AML-193 (cell line): ENCODE results near the gene GIMAP4.
"Not testable (repeated sequence)": the region's sequence is repeated elsewhere in the genome, so short reads cannot be mapped to it uniquely, and the experiment has no call there.

Source experiments
- DNase-seq, 2 experiments: peaks; one replicate each; lab custom pipeline; 2025; lab: John Stamatoyannopoulos, UW

Gene GIMAP4

DNA sequence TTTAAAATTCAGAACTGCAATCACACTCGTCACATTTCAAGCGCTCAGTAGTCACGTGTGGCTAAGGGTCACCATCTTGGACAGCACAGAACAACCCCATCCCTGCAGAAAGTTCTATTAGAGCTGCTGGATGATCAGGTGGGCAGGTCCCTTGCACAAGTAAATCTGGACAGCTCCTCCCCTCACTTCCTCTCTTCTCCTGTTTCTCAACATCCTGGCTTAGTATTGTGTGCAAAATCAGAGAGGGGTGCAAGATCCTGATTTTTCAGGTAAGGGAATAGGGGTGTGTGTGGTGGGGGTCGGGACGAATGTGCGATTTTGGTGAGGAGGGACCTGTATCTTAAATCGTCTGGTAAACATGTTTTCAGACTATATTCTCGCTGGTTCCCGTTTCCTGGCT lies at the start of gene GIMAP4:
TSS of gene GIMAP4 (plus strand) at position 222 of the 400 bp plus-strand sequence. CDS start 2,512 bp downstream, outside the sequence.
- no peak for DNase-seq

DNA sequence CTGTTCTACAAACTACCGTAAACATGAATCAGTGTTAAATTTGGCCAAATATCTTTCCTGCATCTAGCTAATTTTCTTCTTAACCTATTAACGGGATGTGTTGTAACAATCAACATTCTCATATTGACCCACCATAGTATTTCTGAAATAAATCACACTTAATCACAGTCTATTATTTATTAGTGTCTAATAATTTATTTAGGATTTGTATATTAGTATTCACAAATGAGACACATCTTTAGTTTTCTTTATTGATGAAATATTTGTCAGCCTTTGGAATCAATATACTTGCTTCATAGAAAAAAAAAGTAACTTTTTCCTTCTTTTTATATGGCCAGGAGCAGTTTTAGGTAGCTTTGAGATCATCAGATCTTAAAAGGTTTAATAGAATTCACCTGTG lies 47.9 kb upstream of the GIMAP4 start:
- DNase-seq, result no peak

DNA sequence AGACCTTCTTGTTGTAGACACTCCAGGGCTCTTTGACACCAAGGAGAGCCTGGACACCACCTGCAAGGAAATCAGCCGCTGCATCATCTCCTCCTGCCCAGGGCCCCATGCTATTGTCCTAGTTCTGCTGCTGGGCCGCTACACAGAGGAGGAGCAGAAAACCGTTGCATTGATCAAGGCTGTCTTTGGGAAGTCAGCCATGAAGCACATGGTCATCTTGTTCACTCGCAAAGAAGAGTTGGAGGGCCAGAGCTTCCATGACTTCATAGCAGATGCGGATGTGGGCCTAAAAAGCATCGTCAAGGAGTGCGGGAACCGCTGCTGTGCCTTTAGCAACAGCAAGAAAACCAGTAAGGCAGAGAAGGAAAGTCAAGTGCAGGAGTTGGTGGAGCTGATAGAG lies 47.0 kb upstream of the GIMAP4 start:
- no peak for DNase-seq

DNA sequence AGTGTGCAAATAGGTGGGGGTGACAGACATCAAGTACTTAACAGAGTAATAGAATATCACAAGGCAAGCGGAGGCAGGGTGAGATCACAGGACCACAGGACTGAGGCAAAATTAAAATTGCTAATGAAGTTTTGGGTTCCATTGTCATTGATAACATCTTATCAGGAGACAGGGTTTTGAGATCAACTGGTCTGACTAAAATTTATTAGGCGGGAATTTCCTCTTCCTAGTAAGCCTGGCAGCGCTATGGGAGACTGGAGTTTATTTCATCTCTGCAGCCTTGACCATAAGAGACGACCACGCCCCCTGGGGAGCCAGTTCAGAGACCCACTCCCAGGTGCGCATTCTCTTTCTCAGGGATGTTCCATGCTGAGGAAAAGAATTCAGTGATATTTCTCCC lies 44.3 kb upstream of the GIMAP4 start:
- DNase-seq, result not testable (repeated sequence)

DNA sequence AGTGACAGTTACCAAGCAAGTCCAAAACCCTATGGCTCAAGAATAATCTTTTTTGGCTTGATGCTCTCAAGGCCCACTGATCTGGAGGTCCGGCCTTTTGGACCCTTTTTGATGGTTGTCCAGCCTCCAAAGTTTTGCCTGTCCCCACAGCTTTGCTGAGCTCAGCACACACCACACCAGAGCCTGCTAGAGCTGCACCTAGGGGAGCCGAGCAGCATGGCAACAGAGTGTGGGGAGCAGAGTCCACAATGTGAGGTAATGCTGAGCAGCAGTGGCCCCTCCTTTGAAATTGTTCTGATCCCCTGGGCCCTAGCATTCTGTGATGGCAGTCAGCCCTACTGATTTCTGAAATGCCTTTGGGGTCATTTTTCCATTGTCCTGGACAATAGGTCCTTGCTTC lies 43.2 kb upstream of the GIMAP4 start:
- DNase-seq, result no peak

DNA sequence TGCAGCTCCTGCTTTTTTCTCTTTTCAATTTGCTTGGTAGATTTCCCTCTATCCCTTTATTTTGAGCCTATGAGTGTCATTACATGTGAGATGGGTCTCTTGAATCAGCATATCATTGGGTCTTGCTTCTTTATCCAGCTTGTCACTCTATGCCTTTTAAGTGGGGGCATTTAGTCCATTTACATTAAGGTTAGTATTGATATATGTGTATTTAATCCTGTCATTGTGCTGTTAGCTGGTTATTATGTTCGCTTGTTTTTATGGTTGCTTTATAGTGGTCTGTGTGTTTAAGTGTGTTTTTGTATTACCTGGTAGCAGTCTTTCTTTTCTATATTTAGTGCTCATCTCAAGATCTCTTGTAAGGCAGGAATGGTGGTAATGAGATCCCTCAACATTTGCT lies 35.5 kb upstream of the GIMAP4 start:
- DNase-seq, result no peak

DNA sequence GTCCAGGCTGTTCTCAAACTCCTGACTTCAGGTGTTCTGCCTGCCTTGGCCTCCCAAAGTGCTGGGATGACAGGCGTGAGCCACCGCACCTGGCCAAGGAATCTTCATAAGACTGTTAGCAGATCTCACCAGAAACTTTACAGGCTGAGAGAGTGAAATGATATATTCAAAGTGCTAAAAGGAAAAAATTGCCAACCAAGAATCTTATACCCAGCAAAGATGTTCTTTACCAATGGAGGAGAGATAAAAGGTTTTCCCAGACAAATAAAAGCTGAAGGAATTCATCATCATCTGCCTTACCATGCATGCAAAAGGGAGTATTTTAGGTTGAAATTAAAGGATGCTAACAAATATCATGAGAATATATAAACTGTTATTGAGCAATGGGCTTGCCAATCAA lies 28.9 kb upstream of the GIMAP4 start:
- DNase-seq, result no peak

DNA sequence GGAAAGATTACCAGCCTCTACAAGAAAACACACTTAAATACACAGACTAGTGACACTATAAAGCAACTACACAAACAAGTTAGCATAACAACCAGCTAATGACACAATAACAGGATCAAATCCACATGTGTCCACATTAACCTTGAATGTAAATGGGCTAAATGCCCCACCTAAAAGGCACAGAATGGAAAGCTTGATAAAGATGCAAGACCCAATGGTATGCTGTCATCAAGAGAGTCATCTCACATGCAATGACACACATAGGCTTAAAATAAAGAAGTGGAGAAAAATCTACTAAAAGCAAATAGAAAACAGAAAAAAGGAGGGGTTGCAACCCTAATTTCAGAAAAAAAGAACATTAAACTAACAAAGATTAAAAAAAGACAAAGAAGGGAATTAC lies 14.0 kb upstream of the GIMAP4 start:
- no peak for DNase-seq

DNA sequence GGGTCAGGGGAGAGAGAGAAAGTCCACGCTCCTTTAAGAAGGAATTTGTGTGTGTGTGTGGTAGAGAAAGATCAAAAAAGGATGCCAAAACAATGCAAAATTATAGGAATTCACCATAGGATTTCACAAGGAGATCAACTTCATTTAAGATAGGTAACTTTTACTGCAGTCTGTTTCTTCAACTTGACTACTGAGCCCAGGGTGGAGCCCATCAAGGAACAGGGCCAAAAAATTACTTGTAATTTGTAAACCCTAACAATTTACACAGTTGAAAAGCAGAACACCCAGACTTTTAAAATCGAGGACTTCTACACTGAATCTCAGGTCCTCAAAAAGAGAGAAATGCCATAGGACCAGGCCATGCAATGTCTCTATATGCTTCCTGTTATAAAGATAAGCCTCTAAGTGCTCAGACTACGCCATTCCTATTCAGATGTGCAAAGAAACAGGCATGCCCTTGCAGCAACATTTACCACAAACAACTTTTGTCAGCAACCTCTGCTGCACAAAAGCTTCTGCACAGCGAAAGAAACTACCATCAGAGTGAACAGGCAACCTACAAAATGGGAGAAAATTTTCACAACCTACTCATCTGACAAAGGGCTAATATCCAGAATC lies 10.6 kb upstream of the GIMAP4 start:
- DNase-seq, result no peak

DNA sequence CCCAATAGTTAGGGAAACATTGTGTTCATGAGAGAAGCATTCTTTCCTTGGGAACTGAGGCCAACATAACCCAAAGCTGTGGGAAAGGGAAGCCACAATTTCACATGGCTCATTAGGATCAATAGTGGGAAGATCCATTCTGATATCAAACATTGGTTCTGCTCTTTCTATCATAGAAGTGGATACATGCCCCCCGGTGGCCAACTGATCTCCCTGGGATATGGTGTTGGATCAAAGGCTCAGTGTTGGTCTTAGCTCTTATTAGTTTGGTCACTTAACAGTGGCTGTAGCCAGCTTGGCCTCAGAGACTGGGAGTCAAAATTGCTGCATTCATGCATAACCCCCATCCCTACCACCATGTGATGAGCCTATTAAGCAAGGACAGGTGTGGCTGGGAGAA lies 6.7 kb upstream of the GIMAP4 start:
- DNase-seq, result no peak

DNA sequence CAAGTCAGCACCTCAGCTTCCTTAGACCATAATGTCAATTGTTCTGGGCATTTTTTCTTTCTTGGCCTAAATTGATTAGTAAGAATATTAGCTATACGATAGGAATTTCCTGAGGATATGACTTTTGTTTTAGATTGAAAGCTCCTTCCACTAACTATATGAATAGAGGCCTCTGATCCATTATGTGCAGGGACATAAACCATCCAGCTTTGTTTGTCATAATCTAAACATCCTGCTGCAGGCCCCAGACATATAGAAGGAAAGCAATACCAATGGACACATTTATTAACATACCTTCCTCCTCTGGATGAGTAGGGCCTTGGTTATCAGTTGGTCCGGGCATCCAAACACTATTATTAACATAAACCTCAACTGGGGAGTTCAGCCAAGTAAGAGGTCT lies 4.3 kb upstream of the GIMAP4 start:
- no peak for DNase-seq

DNA sequence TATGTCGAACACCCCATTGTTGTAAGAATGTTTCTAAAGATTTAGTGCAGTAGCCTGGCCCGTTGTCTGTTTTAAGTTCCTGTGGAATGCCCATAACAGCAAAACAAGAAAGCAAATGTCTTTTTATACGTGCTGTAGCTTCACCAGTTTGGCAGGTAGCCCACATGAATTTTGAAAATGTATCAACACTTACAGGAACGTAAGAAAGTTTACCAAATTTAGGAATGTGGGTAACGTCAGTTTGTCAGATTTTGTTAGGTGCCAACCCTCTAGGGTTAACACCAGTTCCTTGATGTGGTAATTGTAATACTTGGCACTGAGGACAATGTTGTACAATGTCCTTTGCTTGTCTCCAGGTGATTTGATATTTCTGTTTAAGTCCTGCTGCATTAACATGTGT lies 3.2 kb upstream of the GIMAP4 start:
- no peak for DNase-seq

DNA sequence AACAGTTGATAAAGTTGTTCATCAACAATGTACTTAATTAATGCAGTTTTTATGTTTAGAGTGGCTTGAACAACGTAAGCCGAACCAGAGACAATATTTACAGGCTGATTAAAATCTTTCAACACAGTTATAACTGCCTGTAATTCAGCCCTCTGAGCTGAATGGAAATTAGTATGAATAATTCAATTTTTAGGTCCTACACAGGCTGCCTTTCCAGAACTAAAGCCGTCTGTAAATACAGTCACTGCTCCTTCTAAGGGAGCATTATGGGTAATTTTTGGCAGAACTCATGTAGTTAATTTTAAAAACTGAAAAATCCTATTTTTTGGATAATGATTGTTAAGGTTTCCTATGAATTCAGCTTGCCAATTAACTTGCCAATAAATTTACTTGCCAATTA lies 2.6 kb upstream of the GIMAP4 start:
- no peak for DNase-seq

DNA sequence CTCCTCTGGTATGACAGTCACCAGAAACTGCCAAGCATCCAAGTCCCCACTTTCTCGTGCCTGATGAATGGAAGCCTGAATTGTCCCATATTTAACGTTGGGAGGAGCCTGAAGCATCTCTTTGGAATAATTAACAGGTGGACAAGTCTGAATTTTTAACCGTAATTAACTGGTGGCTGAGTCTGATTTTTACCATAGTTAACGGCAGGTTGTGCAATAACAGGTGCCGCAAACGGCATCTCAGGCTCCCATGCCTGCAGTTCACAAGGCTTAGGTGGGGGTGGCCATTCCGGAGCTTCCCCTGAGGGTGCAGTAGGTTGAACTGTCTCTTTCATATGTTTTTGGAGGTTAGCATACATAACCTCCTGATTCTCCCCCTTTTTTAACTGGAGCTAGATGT lies 2.0 kb upstream of the GIMAP4 start:
- no peak for DNase-seq

DNA sequence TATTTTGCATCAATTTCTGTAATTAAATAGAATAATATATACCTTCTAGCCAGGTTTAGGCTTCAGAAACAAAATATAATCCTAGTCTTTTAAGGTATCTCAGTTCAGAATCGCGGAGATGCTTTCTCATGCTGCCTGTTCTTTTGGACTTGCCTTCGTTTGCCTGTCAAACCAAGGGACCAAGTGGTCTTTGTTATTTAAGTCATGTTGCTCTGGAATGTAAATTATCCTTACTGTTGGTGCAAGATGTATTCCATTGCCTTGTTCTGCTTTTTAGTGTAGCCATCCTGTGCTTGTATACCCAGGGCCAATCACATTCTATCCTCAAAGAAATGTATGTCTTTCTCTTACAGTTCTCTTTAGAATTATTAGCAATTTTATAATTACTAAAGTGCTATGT lies 1.1 kb upstream of the GIMAP4 start:
- no peak for DNase-seq

DNA sequence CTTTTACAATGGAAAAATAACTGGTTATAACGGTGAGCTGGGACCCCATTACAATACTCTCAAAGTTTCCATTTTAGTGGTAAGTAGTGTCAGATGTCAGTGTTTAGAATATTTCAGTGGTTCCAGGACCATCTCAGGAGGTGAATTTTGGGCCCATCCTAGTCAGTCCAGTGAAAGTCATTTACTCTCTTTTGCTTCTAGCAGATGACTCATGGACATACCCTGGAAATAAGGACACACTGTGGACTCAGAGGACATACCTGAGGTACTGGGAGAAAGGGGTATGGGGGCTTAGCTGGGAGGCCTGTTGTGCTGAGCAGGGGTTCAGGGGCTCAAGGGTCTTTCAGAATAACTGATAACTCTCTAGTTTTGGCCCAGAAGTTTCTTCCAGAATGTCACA lies 618 bp upstream of the GIMAP4 start:
- no peak for DNase-seq

DNA sequence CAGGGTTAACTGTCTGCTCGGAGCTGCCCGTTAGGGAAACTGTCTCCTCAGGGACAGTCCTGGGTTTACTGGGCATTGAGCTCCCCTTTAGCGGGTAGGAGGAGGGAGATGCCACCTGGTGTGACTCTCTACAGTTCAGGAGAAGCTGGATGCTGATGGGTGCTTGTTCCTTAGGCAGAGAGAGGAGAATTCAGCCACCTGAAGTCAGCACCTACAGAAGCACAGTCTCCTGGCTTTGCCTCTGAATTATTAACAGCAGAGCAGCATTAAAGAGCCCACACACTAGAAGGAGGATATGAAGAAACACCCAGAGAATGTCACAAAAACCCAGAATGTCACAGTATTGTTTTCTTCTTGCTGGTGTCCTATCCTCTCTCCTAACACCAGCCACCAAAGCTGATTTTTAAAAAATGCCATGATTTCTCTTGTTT lies 696 bp downstream of the GIMAP4 start:
- no peak for DNase-seq

DNA sequence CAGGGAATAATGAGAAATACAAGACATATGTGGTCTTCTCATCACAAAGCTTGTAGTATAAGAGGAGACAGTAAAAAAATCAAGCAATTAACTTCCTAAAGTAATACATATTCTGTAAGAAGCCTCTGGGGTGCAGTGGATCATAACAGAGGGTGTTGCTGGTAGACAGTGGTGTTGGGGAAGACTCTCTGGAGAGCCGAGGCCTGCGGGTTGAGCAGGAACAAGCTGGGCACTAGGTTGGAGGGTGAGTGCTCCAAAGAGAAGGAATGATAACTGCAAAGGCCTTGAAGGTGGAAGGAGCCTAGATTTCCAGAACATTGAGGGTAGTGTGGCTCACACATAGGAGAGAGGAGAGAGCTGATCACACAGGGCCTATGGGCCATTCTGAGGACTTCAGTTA lies 1.5 kb downstream of the GIMAP4 start:
- DNase-seq, result no peak

DNA sequence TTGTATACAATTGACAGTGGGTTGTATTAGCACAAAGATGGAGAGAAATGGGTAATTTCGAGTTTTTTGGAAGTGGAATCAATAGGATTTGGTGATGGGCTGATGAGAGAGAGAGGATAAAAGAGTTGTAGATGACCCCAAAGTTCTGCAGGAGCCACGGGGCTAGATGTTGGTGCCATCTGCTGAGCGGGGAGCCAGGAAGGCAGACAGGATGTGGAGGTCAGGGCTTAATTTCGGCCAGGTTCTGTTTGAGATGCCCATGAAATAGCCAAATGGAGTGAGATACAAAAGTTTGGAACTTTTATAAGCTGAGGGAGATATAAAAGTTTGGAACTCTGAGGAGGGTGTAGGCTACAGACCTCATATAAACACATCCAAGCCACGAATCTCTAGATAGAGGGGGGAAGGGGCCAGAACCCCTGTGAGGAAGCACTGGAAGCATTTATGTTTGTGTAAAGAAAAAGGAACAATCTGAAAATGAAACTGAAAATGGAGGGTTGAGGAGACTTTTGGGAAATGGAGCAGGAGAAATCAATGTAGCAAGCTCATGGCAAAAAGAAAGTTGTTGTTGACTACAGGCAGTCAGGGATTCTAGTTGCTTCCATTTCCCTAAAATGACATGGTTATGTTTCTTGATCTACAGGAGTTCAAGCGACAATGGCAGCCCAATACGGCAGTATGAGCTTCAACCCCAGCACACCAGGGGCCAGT lies 2.2 kb downstream of the GIMAP4 start:
- DNase-seq, result no peak

DNA sequence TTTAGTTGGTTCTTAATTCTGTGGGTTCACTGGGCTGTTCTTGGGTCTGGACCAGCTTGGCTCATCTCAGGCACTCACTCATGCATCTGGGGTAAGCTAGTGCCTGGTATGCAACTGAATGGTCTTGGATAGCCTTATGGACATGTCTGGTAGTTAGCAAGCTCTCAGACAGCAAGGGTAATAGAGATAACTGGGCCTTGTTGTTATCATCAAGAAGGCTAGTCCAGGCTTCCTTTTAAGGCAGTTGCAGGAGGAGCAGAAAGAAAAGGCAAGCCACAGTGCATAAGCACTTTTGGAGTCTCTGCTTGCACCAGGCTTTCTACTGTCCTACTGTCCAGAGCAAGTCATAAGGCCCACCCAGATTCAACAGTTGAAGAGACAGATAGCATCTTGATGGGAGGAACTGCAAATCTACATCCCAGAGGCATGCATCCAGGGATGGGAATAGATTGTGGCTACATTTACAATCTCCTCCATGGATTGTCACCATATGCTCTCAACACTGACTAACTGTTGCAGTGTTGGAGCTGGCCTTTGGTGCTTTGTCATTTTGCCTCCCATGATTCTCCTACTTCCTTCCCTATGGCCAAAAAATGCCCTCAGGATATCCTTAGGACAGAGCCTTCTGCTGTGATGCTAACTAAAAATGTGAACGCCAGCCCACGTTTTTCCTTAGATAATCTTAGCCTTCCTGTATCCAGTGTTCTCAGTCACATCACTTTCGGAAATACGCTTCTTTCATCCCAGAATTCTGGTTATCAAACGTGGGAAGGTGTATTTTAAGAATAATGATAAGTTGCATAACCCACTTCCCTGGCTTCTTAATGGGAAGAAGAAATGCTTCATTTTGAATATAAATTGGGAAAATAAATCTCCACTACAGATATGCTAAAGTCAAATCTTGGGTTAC lies 3.6 kb downstream of the GIMAP4 start:
- no peak for DNase-seq

DNA sequence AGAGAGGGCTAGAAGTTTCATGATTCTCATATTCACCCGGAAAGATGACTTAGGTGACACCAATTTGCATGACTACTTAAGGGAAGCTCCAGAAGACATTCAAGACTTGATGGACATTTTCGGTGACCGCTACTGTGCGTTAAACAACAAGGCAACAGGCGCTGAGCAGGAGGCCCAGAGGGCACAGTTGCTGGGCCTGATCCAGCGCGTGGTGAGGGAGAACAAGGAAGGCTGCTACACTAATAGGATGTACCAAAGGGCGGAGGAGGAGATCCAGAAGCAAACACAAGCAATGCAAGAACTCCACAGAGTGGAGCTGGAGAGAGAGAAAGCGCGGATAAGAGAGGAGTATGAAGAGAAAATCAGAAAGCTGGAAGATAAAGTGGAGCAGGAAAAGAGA lies 5.3 kb downstream of the GIMAP4 start:
- no peak for DNase-seq

DNA sequence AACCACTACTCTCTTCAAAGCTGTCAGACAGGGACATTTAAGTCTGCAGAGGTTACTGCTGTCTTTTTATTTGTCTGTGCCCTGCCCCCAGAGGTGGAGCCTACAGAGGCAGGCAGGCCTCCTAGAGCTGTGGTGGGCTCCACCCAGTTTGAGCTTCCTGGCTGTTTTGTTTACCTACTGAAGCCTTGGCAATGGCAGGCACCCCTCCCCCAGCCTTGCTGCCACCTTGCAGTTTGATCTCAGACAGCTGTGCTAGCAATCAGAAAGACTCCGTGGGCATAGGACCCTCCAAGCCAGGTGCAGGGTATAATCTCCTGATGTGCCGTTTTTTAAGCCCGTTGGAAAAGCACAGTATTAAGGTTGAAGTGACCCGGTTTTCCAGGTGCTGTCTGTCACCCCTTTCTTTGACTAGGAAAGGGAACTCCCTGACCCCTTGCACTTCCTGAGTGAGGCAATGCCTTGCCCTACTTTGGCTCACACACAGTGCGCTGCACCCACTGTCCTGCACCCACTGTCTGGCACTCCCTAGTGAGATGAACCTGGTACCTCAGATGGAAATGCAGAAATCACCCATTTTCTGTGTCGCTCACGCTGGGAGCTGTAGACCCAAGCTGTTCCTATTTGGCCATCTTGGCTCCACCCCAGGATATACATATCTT lies 12.9 kb downstream of the GIMAP4 start:
- not testable (repeated sequence) for DNase-seq
